KOPT-K1 (cell line): ENCODE data around the gene TRAPPC3L.

ENCODE experiments used
- H3K27ac ChIP-seq: fragments of 200-600 bp; sonication (generic); 2 replicates; pipeline ENCODE4 v1.5.1; 2016; ENCODE audit warnings: antibody characterized with exemption, mild to moderate bottlenecking, low read depth, low read length; ENCODE audit not compliant: poor library complexity, severe bottlenecking
- H3K36me3 ChIP-seq: fragments of 200-600 bp; sonication (generic); 2 replicates; pipeline ENCODE4 v1.5.1; 2017; ENCODE audit warnings: antibody characterized with exemption, mild to moderate bottlenecking, low read length, moderate library complexity; ENCODE audit not compliant: insufficient read depth
- H3K9me3 ChIP-seq: fragments of 200-600 bp; sonication (generic); 2 replicates; pipeline ENCODE4 v1.5.1; 2017; ENCODE audit warnings: antibody characterized with exemption, low read length, mild to moderate bottlenecking; ENCODE audit not compliant: insufficient read depth, poor library complexity, severe bottlenecking

TRAPPC3L gene

DNA sequence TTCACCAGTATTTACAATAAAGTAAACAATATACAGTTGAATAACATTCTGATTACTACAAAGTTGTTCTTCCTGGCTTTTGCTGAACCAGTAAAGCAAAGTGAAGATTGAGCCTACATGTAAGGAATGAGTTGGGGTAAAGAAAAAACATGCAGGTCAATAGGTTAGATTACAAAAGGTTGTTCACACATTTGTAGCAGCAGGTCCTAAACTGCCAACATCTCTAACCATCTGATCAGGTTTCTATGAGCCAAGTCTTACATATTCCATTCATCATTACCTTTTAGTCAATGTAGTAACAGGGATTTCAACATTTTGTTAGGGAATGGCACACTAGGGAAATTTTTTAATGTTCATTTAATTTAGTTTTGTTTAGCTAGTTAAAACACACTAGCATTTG is 93.6 kb downstream of the TRAPPC3L start:
- H3K36me3 ChIP-seq: no peaks in the 10 kb centered on the region
- no peaks in the 10 kb centered on the region for H3K9me3 ChIP-seq
- no peak overlapping the region for H3K27ac ChIP-seq

DNA sequence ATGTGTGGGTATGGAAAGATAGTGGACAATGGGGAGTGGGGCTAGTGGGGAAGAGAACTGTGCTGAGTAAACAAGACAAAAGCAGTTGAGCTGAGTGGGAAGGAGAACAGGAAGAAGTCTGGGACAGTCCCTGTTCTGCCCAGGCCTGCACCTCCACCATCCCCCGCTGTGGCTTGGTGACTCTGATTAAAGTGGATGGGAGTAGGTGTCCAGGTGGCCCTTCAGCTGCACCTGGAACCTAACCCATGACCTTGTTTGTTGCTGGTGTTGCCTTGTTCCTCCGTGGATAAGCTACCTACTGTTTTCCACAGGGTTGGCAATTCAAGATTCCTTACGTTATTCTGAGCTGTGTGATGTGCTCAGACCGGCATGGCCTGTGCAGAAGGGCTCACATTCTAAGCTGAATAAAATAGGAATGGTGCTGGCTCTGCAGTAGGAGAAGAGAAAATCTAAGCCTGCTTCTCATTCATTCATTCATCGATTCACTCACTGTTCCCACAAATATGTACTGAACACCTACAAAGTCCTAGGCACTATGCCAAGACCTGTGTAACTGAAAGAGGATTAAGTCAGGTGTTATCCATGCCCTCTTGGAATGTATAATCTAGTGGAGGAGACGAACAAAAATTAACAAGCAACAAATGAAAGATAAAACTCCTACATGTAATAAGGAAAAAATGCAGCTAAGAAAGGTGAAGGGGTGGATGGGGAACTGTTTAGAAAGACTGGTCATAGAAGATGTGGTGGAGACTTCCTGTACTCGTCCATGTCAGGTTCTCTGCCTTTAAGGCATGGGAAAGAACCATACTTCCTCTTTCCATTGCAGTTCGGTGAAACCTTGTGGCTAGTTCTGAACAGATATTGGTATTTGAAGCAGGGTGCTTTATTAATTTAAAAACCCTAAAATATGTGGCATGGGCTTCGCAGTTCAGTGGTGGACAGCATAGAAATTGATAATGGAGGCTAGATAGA is 94.4 kb downstream of the TRAPPC3L start:
- Histone ChIP-seq H3K27ac (no peak overlapping the region), H3K36me3 (no peaks in the 10 kb centered on the region), H3K9me3 (no peaks in the 10 kb centered on the region)

DNA sequence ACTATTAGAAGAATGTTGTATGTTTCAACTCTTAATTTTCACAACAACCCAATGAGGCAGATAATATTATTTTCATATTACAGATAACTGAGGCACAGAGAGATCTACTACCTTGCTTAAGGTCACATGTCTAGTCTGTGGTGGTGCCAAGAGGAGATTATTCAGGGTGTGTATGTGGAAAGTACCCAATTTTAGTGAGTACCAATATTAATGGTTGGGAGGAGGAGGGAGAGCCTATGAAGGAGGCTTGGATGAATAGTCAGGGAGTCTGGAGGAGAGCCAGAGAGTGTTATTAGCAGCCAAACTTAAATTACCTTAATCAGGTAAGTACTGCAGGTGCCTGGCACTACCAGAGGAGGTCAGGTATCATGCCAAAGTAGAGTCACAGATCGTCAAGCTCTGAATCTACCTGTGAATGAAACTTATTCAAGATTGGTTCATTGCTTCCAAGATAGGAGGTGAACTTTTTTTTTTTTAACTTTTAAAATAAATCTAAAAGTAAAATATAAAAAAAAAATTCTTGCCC is 95.2 kb downstream of the TRAPPC3L start:
- Histone ChIP-seq H3K9me3 (no peaks in the 10 kb centered on the region), H3K27ac (no peak overlapping the region), H3K36me3 (no peaks in the 10 kb centered on the region)

DNA sequence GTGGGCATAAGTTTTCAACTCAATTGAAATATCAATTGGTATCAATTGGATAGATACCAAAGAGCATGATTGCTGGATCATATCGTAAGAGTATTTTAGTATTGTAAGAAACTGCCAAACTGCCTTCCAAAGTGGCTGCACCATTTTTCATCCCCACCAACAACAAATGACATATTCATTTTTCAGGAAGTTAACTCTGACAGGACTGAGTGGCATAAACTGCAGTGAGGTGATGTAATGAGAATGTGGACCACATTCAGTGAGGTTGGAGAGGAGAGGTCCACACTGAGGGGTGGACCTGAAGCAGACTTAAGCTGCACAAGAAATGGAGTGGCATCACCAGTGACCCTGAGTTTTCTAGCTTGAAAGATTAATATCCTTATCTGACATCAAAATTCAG is 95.9 kb downstream of the TRAPPC3L start:
- Histone ChIP-seq H3K9me3 (no peaks in the 10 kb centered on the region), H3K36me3 (no peaks in the 10 kb centered on the region), H3K27ac (no peak overlapping the region)

DNA sequence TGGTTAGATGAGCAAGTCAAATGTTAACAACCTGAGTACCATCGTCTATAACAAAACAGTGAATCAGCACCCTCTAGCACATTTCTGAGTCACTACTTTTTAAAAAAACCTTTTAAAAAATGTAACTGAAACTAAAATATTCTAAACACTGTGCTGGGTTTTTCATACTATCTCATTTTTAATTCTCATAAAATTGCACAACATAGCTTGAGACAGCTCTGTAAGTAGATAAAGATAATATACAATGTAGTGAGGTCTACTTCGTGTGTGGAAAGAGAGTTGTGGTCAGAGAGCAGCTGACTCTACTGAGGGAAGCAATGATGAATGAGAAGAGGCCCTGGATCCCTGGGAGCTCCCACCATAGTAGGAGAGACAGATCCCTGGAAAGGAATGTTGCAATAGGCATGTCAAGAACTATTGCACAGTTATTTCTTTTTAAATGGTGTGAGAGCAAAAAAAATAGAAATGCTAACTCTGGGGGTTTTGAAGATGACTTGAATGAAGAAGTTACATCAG is 97.9 kb downstream of the TRAPPC3L start:
- Histone ChIP-seq H3K27ac (no peak overlapping the region), H3K9me3 (no peaks in the 10 kb centered on the region), H3K36me3 (no peaks in the 10 kb centered on the region)

DNA sequence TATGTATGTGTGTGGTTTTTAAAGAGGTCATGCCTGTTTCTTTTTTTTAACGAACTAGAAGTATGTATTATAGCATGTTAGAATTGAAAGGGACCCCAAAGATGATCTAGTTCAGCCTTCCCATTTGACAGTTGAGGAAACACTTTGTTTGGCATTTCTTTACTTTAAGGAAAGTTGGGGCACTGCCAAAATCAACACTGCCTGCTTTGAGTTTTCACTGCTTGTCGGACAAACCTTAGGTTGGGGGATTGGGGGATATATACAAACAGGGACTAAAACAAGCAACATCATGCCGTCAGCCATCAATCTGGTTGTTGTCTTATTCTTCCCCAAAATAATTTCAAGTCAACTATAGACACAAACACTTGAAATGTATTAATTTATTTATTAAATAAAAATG is 98.4 kb downstream of the TRAPPC3L start:
- H3K27ac ChIP-seq: no peak overlapping the region
- H3K9me3 ChIP-seq: no peaks in the 10 kb centered on the region
- H3K36me3 ChIP-seq: no peaks in the 10 kb centered on the region

DNA sequence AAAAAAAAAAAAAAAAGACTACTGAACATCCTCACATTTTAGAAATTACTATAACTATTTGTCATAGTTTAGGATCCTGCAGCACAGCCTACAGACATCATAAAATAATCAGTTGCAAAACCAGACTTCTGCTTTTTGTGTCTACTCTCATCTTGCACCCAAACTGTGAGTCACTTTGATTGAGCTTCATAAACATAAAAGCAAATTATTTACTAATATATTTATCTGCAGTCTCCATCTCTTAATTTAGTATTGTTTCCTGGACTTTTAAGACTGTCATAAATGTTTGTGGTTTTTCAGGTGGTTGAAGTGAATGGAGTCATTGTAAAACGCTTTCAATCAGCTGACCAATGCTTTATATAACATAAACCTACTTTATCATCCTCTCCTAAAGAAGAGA is 99.1 kb downstream of the TRAPPC3L start:
- no peak overlapping the region for H3K27ac ChIP-seq
- H3K9me3 ChIP-seq: no peaks in the 10 kb centered on the region
- no peaks in the 10 kb centered on the region for H3K36me3 ChIP-seq

DNA sequence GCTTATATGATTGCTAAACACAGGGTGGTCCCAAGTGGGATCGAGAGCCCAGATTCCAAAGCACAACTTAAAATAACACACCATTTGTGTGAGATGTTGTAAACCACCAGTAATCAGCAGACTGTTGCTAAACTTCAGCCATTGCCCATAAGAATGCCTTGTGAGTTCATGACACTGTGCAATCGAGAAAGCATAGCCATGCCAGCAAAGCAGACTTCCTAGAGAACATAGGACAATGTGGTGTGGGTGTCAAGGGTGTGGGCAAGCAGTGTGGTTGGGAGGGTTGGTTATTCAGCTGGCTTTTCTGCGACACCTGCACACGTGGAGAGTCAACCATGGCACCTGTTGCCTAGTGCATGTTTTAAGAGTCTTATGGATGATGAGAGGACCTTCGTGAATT is 100.4 kb downstream of the TRAPPC3L start:
- Histone ChIP-seq H3K27ac (no peak overlapping the region), H3K9me3 (no peaks in the 10 kb centered on the region), H3K36me3 (no peaks in the 10 kb centered on the region)
